ENCODE data around the gene SMYD4.
"Not testable (repeated sequence)": the region's sequence is repeated elsewhere in the genome, so short reads cannot be mapped to it uniquely, and the experiment has no call there.

SMYD4 gene

DNA sequence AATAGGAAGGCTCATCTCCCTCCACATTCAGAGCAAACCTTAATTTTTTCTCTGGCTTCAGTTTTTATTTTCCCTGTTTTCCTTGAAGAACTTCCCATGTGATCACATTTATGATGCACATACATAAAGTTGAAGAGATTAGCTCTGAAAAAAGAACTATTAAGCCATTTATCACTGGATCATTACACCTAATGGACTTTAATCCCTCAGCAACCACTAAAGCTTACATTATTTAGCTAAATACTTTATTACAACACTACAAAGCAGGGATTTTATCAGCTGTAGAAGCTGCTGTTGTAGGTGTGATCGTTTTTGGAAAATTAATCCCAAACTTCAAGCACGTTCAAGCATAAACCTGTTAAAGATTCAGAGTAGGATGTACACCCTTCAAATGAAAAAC is 21.1 kb downstream of the SMYD4 start:
- Mint-ChIP-seq H3K4me3 (no peak overlapping the region), H3K4me1 (no peaks in the 10 kb centered on the region), H3K27ac (no peak overlapping the region), H3K27me3 (no peaks in the 10 kb centered on the region), H3K9me3 (no peaks in the 10 kb centered on the region), H3K36me3 (peaks cover 22% of the 10 kb centered on the region)
- CTCF ChIA-PET, result interaction anchor here (1.0 kb wide), 1 partner anchor 9 kb away, joined by 3 read pairs; no protein-coding TSS in a partner anchor
- DNase-seq, result no peak

DNA sequence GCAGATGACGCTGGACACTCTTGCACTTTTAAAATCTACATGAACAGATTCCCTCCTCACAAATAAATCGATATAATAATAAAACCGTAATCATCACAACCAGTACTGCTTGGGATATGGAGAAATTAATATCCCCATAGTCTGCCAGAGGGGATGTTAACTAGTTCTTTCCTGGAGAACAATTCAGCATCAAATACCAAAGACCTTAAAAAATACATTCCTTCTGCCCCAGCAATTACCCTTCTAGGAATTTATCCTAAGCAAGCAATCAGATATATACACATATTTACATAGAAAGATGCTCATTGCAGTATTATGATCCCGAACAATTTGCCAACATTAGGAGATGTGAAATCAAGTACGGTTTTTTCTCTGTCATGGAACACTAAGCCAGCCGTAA is 21.8 kb downstream of the SMYD4 start:
- peaks cover 20% of the 10 kb centered on the region for H3K36me3 Mint-ChIP-seq
- no peak overlapping the region for H3K27ac Mint-ChIP-seq
- H3K4me3 Mint-ChIP-seq, result no peak overlapping the region
- no peaks in the 10 kb centered on the region for H3K9me3 Mint-ChIP-seq
- no peaks in the 10 kb centered on the region for H3K4me1 Mint-ChIP-seq
- DNase-seq, result no peak
- no peaks in the 10 kb centered on the region for H3K27me3 Mint-ChIP-seq
- CTCF ChIA-PET, result interaction anchor here (1.0 kb wide), 1 partner anchor 10 kb away, joined by 3 read pairs; no protein-coding TSS in a partner anchor

DNA sequence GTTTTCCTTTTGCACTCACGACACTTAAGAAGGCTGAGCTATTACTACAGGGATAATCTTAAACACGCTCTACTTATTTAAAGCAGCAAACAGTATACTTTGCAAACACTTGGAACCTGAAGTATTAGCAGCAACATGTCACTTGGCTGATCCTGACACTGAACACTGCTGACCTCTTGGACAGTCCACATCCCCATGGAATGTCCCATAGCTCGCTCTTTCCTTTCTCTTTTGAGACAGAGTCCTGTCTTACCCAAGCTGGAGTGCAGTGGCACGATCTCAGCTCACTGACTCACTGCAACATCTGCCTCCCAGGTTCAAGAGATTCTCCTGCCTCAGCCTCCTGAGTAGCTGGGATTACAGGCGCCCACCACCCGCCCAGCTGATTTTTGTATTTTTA is 26.4 kb downstream of the SMYD4 start:
- no peak overlapping the region for H3K4me3 Mint-ChIP-seq
- no peaks in the 10 kb centered on the region for H3K9me3 Mint-ChIP-seq
- CTCF ChIA-PET, result no interaction called here
- peaks cover 17% of the 10 kb centered on the region for H3K36me3 Mint-ChIP-seq
- no peaks in the 10 kb centered on the region for H3K27me3 Mint-ChIP-seq
- no peak overlapping the region for H3K27ac Mint-ChIP-seq
- DNase-seq, result no peak
- H3K4me1 Mint-ChIP-seq, result no peaks in the 10 kb centered on the region

DNA sequence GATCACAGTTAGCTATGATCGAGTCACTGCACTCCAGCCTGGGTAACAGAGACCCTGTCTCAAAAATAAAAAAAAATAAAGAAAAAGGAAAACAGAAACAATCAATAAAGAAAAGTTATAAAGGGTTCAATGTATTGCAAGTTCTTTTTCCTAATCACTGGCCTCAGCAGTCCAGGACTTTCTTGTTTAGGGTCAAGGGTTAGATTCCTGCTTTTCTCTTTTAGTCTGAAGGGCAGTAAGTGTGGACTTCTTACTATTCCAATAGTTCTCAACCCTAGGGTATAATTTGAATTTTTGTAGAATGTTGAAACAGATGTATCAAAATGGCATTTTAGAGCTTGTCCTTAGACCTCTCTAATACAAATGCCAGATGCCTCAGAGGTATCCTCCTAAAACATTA is 27.3 kb downstream of the SMYD4 start:
- Mint-ChIP-seq H3K4me1 (no peaks in the 10 kb centered on the region), H3K36me3 (peaks cover 17% of the 10 kb centered on the region), H3K4me3 (no peak overlapping the region), H3K27me3 (no peaks in the 10 kb centered on the region), H3K9me3 (no peaks in the 10 kb centered on the region), H3K27ac (no peak overlapping the region)
- DNase-seq, result no peak
- CTCF ChIA-PET, result no interaction called here

DNA sequence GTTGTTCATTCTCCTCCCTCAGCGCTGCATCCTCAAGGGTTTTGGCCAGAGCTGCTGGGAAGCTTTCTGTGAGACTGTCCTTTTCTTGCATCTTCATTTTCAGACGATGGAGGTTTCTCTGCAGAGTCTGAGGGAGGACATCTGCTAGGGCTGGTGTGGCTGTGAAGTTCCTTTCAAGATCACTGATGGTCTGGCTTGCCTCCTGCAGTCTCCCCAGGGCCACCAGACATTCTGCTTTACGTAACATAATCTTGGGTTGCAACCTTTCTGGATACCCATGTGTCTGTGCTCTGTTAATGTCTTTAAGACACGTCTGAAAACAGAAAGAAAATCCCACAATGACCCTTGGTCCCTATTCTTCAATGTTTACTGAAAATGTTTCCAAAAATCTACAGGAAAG is 29.0 kb downstream of the SMYD4 start:
- Mint-ChIP-seq H3K9me3 (no peaks in the 10 kb centered on the region), H3K4me3 (no peak overlapping the region), H3K36me3 (peaks cover 24% of the 10 kb centered on the region), H3K27me3 (no peaks in the 10 kb centered on the region), H3K4me1 (peaks cover 3% of the 10 kb centered on the region), H3K27ac (no peak overlapping the region)
- CTCF ChIA-PET, result no interaction called here
- no peak for DNase-seq

DNA sequence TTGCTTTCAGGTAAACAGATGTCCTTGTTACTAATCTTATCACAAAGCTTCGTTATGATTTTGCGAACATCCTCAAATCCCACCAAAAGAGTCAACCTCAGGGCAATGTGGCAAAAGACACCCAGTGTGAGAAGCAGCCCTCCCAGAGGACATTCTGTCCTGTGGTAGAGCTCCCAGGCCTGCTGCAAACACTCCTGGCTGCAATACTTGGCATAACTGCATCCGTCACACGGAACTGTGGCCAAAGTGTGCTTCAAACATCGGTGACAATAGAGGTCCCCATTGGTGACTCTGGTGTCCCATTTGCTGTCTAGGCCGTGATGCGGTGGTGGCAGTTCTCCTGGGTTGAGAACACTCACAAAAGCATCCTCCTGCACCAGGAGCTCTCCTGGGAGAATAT is 29.5 kb downstream of the SMYD4 start:
- CTCF ChIA-PET, result no interaction called here
- DNase-seq, result no peak
- Mint-ChIP-seq H3K9me3 (no peaks in the 10 kb centered on the region), H3K27ac (no peak overlapping the region), H3K27me3 (no peaks in the 10 kb centered on the region), H3K4me3 (no peak overlapping the region), H3K4me1 (peaks cover 3% of the 10 kb centered on the region), H3K36me3 (peaks cover 24% of the 10 kb centered on the region)

DNA sequence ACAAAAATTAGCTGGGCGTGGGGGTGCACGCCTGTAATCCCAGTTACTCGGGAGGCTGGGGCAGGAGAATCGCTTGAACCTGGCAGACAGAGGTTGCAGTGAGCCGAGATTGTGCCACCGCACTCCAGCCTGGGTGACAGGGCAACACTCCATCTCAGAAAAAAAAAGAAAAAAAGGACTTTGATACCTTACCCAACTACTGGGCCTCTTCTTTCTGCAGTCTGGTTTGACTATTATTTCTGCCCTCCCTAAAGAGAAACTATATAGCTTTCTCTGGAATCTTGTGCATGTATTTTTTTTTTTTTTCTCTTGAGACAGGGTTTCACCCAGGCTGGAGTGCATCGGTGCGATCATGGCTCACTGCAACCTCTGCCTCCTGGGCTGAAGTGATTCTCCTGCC is 31.9 kb downstream of the SMYD4 start:
- DNase-seq, H3K4me3 Mint-ChIP-seq: not testable (repeated sequence)
- peaks cover 20% of the 10 kb centered on the region for H3K36me3 Mint-ChIP-seq

DNA sequence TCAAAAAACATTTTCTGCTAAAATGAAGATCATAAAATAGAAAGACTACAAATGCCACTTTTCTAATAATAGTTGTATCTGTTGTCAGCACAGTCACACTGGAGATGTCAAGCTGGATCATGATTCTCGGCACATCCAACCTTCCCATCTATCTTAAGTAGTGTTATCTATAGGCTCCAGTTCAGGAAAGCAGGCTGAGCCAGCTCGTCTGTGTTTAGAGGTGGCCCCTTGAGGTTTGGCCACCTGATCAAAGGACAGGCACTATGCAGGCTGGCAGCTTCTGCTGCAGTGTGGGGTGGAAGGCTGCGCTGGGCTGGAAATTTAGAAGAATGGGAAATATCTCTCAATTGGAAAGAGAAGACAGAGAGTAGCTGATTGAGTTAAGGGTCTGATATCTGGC is 32.4 kb downstream of the SMYD4 start:
- Mint-ChIP-seq H3K27me3 (no peaks in the 10 kb centered on the region), H3K27ac (no peak overlapping the region), H3K4me1 (peaks cover 7% of the 10 kb centered on the region), H3K36me3 (peaks cover 20% of the 10 kb centered on the region), H3K4me3 (no peak overlapping the region), H3K9me3 (no peaks in the 10 kb centered on the region)
- no peak for DNase-seq
- CTCF ChIA-PET, result interaction anchor here (0.8 to 1.8 kb wide), 3 partner anchors 13 to 76 kb away, joined by 3 to 5 read pairs (median 3); no protein-coding TSS in a partner anchor

More for the DNA sequence above, 31.9 kb downstream of the SMYD4 start:
- H3K9me3 Mint-ChIP-seq, H3K4me1 Mint-ChIP-seq, H3K27ac Mint-ChIP-seq, H3K27me3 Mint-ChIP-seq: not testable (repeated sequence)
- CTCF ChIA-PET, result interaction anchor here (0.8 to 1.8 kb wide), 4 partner anchors 14 to 540 kb away, joined by 3 to 5 read pairs (median 3); no protein-coding TSS in a partner anchor

DNA sequence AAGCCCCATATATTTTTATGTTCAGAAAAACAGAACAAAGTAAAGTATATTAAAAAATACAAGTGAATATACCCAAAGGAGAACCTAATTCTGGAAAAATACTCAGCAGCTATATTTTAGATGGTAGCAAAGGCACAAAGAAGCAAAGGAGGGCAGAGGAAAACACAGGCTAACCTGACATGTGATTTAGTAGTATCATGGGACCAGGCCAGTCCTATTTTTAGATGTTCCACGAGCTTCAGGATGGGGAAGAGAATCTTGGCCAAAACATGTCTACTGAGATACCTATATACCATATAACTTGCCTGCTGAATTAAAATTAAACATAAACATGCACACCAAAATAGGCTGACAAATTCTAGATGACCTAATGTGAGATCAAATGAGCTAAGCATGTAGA is 32.9 kb downstream of the SMYD4 start:
- CTCF ChIA-PET, result interaction anchor here (0.8 to 1.8 kb wide), 3 partner anchors 13 to 75 kb away, joined by 3 to 5 read pairs (median 3); no protein-coding TSS in a partner anchor
- no peak overlapping the region for H3K4me3 Mint-ChIP-seq
- H3K4me1 Mint-ChIP-seq, result peaks cover 7% of the 10 kb centered on the region
- no peaks in the 10 kb centered on the region for H3K27me3 Mint-ChIP-seq
- peaks cover 18% of the 10 kb centered on the region for H3K36me3 Mint-ChIP-seq
- DNase-seq, result no peak
- no peak overlapping the region for H3K27ac Mint-ChIP-seq
- no peaks in the 10 kb centered on the region for H3K9me3 Mint-ChIP-seq

DNA sequence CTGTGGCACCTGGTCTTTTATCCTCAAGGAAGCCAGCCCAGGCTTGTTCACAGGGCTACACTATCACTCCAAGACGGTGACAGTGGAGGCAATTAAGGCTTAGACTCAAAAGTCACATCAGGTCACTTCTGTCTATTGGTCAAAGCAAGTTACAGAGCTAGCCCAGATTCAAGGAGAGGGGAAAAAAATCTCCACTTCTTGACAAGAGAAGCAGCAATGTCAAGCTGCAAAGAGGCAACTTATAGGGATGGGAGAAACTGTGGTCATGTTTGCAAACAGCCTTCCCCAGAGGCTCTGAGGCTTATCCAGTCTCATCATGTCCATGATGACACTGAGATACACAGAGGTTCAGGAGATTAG is 36.3 kb downstream of the SMYD4 start:
- peaks cover 18% of the 10 kb centered on the region for H3K36me3 Mint-ChIP-seq
- peaks cover 9% of the 10 kb centered on the region for H3K4me1 Mint-ChIP-seq
- DNase-seq, result no peak
- CTCF ChIA-PET, result interaction anchor here (0.7 to 1.0 kb wide), 2 partner anchors 41 to 72 kb away, joined by 3 read pairs; no protein-coding TSS in a partner anchor
- H3K27ac Mint-ChIP-seq, result no peak overlapping the region
- H3K4me3 Mint-ChIP-seq, result no peak overlapping the region
- H3K27me3 Mint-ChIP-seq, result no peaks in the 10 kb centered on the region
- H3K9me3 Mint-ChIP-seq, result no peaks in the 10 kb centered on the region

DNA sequence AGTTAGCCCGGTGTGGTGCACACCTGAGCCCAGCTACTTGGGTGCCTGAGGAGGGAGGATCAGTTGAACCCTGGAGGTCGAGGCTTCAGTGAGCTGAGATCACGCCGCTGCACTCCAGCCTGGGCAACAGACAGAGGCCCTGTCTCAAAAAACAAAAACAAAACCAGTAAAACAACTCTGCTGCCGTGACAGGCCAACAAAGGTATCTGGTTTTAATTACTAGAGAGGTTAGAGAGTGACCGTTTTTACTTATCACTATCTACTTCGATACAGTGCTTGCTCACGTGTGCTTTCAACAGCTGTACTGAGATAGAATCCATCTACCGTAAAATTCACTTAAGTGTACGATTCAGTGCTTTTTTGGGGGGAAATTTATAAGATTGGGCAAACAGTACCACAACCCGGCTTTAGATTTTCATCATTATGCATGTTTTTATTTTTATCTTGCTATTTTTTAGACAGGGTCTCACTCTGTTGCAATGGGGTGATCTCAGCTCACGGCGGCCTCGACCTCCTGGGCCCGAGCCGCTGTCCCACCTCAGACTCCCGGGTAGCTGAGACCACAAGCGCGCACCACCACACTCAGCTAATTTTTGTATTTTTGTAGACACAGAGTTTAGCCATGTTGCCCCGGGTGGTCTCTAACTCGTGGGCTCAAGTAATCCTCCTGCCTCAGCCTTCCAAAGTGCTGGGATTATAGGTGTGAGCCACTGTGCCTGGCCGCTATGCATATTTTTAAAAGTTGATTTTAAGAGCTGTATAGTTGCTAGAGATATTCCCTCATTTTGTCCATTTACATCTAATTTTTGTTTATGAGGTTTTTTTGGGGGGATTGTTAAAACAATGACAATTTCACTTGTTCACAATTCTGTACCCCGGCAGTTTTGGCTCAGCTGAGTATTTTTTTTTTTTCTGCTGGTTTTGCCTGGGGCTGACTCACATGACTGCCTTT is 36.9 kb downstream of the SMYD4 start:
- DNase-seq, result no peak

DNA sequence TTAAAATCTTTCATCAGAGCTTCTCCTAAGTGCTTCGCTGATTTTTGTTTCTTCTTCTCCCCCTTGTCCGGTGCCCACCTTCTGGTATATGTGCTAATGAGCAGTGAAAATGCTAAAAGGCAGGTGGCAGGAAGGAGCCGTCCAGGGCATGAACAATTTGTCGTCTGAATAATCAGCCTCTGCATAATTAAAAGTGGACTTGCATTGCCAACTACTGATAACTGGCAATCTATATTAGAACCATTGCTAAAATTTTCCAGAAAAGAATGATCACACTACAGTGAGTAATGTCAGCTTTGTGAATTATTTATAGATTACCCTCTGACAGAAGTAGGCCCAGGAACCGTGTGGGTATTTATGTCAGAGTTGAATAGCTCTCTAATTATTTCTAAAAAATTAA is 39.8 kb downstream of the SMYD4 start:
- CTCF ChIA-PET, result interaction anchor here (1.3 kb wide), 1 partner anchor 10 kb away, joined by 3 read pairs; no protein-coding TSS in a partner anchor
- Mint-ChIP-seq H3K27me3 (no peaks in the 10 kb centered on the region), H3K4me1 (peaks cover 6% of the 10 kb centered on the region), H3K36me3 (peaks cover 18% of the 10 kb centered on the region), H3K4me3 (no peak overlapping the region), H3K27ac (no peak overlapping the region), H3K9me3 (no peaks in the 10 kb centered on the region)
- DNase-seq, result no peak

More for the DNA sequence above, 36.9 kb downstream of the SMYD4 start:
- peaks cover 9% of the 10 kb centered on the region for H3K4me1 Mint-ChIP-seq
- CTCF ChIA-PET, result no interaction called here
- no peaks in the 10 kb centered on the region for H3K27me3 Mint-ChIP-seq
- H3K9me3 Mint-ChIP-seq, result no peaks in the 10 kb centered on the region
- H3K4me3 Mint-ChIP-seq, result no peak overlapping the region
- no peak overlapping the region for H3K27ac Mint-ChIP-seq
- peaks cover 17% of the 10 kb centered on the region for H3K36me3 Mint-ChIP-seq

DNA sequence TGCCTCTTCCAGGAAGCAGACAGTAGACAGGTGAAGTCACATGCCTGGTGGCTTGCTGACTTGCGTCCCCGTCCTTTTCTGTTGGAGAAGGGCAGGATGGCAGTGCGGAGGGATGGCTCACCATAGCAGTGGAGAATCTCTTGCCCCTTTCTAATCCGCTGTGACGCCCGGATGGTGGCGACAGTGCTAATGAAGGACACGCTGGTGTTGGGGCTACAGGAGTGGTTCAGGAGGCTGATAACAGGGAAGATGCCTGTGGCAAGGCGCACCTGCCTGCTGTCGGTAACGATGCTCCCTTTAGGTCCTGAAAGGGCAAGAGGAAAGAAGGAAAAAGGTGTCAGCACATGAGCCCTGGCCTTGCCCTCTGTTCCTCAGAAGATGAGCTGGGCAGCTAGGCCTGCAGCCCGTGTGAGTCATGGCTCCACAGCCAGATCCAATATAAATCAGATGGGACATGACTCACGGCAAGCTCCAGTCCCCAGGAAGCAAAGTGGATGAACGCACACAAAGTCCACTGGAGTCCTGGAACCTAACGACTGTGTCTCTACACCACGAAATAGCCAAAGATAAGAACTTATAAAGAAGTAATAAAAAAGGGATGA is 42.3 kb downstream of the SMYD4 start:
- H3K4me3 Mint-ChIP-seq, result no peak overlapping the region
- no peak for DNase-seq
- no peaks in the 10 kb centered on the region for H3K27me3 Mint-ChIP-seq
- H3K36me3 Mint-ChIP-seq, result peaks cover 30% of the 10 kb centered on the region
- no peak overlapping the region for H3K27ac Mint-ChIP-seq
- H3K4me1 Mint-ChIP-seq, result peaks cover 16% of the 10 kb centered on the region
- CTCF ChIA-PET, result no interaction called here
- no peaks in the 10 kb centered on the region for H3K9me3 Mint-ChIP-seq

DNA sequence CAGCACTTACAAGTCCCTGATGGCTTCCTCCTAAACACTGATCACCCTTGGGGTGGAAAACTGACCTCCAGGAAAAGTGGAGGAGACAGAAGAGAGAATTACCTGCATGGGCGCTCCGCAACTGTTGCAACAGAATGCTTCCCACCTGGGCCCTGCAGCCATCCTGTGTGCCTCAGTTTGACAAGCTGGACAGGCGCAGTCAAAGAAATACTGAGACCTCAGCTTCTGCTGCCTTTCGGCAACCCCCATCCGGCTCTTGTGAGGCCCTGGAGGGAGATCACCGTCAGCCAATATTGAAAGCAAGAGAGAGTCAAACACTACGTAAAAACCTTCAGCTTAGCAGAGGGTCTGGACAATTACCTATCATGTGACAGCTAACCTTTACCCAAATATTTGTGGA is 43.0 kb downstream of the SMYD4 start:
- Mint-ChIP-seq H3K4me3 (no peak overlapping the region), H3K9me3 (no peaks in the 10 kb centered on the region), H3K27ac (no peak overlapping the region), H3K27me3 (no peaks in the 10 kb centered on the region), H3K4me1 (peaks cover 16% of the 10 kb centered on the region), H3K36me3 (peaks cover 34% of the 10 kb centered on the region)
- CTCF ChIA-PET, result no interaction called here
- DNase-seq, result no peak

DNA sequence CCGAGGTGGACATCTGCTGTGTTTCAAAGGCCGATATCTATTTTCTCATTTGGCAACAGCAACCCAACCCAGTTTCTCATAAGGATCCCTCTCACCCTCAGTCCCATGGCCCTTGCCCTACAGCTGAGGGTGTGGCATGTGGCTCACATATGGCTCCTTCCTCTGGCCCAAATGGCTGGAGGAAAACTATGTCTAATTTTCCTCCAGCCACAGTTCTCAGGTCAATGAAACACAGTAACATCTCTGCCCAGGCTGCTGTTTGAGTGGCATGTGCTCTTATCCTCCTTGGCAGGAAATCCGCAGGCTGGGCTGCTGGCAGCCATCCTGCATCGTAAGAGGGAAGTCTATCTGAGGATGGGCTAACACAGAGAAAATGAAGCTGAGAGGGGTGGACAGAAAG is 43.8 kb downstream of the SMYD4 start:
- CTCF ChIA-PET, result no interaction called here
- no peak overlapping the region for H3K4me3 Mint-ChIP-seq

More for the DNA sequence above, 43.8 kb downstream of the SMYD4 start:
- H3K36me3 Mint-ChIP-seq, result peaks cover 37% of the 10 kb centered on the region
- no peak overlapping the region for H3K27ac Mint-ChIP-seq
- H3K9me3 Mint-ChIP-seq, result no peaks in the 10 kb centered on the region
- H3K27me3 Mint-ChIP-seq, result no peaks in the 10 kb centered on the region
- peaks cover 14% of the 10 kb centered on the region for H3K4me1 Mint-ChIP-seq
- DNase-seq, result no peak

Measured in activated naive CD4-positive, alpha-beta T cell treated with anti-CD3 and anti-CD28 coated beads, Interleukin-2, amount 10 ng/mL, durations not matched to agents 7 days and 5 days (primary cell).